SK-N-SH (cell line): ENCODE data around the gene ZNF662. TPM values are rescaled to one million over a fixed set of nuclear protein-coding genes. Genes with fewer than 3 reads are reported as not detected.

ENCODE experiments used
- CTCF ChIA-PET: fragments of 300-600, 350-600 bp; formaldehyde crosslinking; extraction: SDS; loops from one replicate; lab custom pipeline; 2021; lab: Yijun Ruan, JAX
- POLR2A ChIA-PET: fragments of 350-600 bp; sonication (Branson Sonifier 250); formaldehyde crosslinking; extraction: SDS; loops from one replicate; lab custom pipeline; 2020; ENCODE audit warnings: antibody characterized with exemption, inconsistent platforms; lab: Yijun Ruan, JAX
- DNase-seq: peaks from one replicate; pipeline ENCODE4 v3.0.0; 2012
- H2AFZ ChIP-seq: fragments of 200-600 bp; sonication (generic); 2 replicates; pipeline ENCODE4 v1.8.1; 2016; ENCODE audit warnings: antibody characterized with exemption, mild to moderate bottlenecking, low read depth
- H3F3A ChIP-seq: fragments of 200-600 bp; sonication (generic); replicated peaks from 2 replicates; pipeline ENCODE3; 2016; ENCODE audit warnings: antibody characterized with exemption, mild to moderate bottlenecking; ENCODE audit not compliant: insufficient read depth
- H3K27ac ChIP-seq, 2 experiments: fragments of 200-500 bp in 1 of 2; fragments of 200-600 bp in 1 of 2; sonication (Bioruptor generic) in 1 of 2; sonication (generic), shearing (Covaris generic) in 1 of 2; 2 replicates each; pipeline versions ENCODE4 v1.5.1 to v1.6.1; 2014 to 2016; ENCODE audit warnings: low read depth in 2 of 2, inconsistent platforms in 1 of 2, low read length in 1 of 2, mild to moderate bottlenecking in 1 of 2, mixed read lengths in 1 of 2
- H3K27me3 ChIP-seq: fragments of 200-600 bp; sonication (generic), shearing (Covaris generic); 2 replicates; pipeline ENCODE4 v1.6.1; 2016; ENCODE audit warnings: mixed run types; ENCODE audit not compliant: insufficient read depth
- H3K36me3 ChIP-seq, 2 experiments: fragments of 200-500 bp in 1 of 2; fragments of 200-600 bp in 1 of 2; sonication (Bioruptor generic) in 1 of 2; sonication (generic) in 1 of 2; replicated peaks in 1 of 2; 2 replicates each; pipeline versions ENCODE3 to v1.5.1; 2014 to 2016; ENCODE audit warnings: low read length in 1 of 2, mild to moderate bottlenecking in 1 of 2; ENCODE audit not compliant: insufficient read depth in 2 of 2, control insufficient read depth in 1 of 2
- H3K4me1 ChIP-seq, 2 experiments: fragments of 200-500 bp in 1 of 2; fragments of 200-600 bp in 1 of 2; sonication (Bioruptor generic) in 1 of 2; sonication (generic), shearing (Covaris generic) in 1 of 2; 2 replicates each; pipeline versions ENCODE4 v1.5.1 to v1.6.1; 2014 to 2016; ENCODE audit warnings: low read depth in 1 of 2, low read length in 1 of 2, mixed run types in 1 of 2; ENCODE audit not compliant: insufficient read depth in 2 of 2, control insufficient read depth in 1 of 2
- H3K4me2 ChIP-seq: fragments of 200-600 bp; sonication (generic), shearing (Covaris generic); 2 replicates; pipeline ENCODE4 v1.6.1; 2017; ENCODE audit warnings: mixed run types
- H3K4me3 ChIP-seq, 2 experiments: fragments of 200-500 bp in 1 of 2; fragments of 200-600 bp in 1 of 2; sonication (Bioruptor generic) in 1 of 2; sonication (generic), shearing (Covaris generic) in 1 of 2; 2 replicates each; pipeline versions ENCODE4 v1.5.1 to v1.8.1; 2014 to 2016; ENCODE audit warnings: low read depth in 2 of 2, inconsistent platforms in 1 of 2, low read length in 1 of 2, mild to moderate bottlenecking in 1 of 2, mixed read lengths in 1 of 2, moderate library complexity in 1 of 2
- H3K79me2 ChIP-seq: fragments of 200-600 bp; sonication (generic); 2 replicates; pipeline ENCODE4 v1.8.1; 2017; ENCODE audit warnings: mild to moderate bottlenecking; ENCODE audit not compliant: insufficient read depth
- H3K9ac ChIP-seq: fragments of 200-600 bp; sonication (generic); 2 replicates; pipeline ENCODE4 v1.6.1; 2017; ENCODE audit warnings: mixed run types
- H3K9me2 ChIP-seq: fragments of 200-600 bp; sonication (generic); 2 replicates; pipeline ENCODE4 v1.6.1; 2017; ENCODE audit warnings: mixed run types
- H3K9me3 ChIP-seq: fragments of 200-600 bp; sonication (generic); 2 replicates; pipeline ENCODE4 v1.6.1; 2017; ENCODE audit warnings: mixed run types, mild to moderate bottlenecking, moderate library complexity
- H4K20me1 ChIP-seq: fragments of 200-600 bp; sonication (generic); 2 replicates; pipeline ENCODE4 v1.6.1; 2017; ENCODE audit warnings: mild to moderate bottlenecking, mixed run types; ENCODE audit not compliant: insufficient read depth
- FOSL2 ChIP-seq: IDR thresholded peaks from 2 replicates; pipeline ENCODE4 v1.4.0; 2012; ENCODE audit warnings: low read depth, mild to moderate bottlenecking, moderate library complexity, borderline replicate concordance
- FOXM1 ChIP-seq: IDR thresholded peaks from 2 replicates; pipeline ENCODE4 v1.4.0; 2012; ENCODE audit warnings: low read depth, mild to moderate bottlenecking
- MEF2A ChIP-seq: IDR thresholded peaks from 2 replicates; pipeline ENCODE4 v1.4.0; 2012; ENCODE audit warnings: low read depth, borderline replicate concordance
- NRF1 ChIP-seq: IDR thresholded peaks from 2 replicates; pipeline ENCODE4 v1.6.1; 2012; ENCODE audit warnings: low read depth, mild to moderate bottlenecking, low read length
- TAF1 ChIP-seq: IDR thresholded peaks from 2 replicates; pipeline ENCODE4 v1.6.1; 2012; ENCODE audit warnings: low read depth, mild to moderate bottlenecking, low read length, moderate library complexity, borderline replicate concordance
- USF2 ChIP-seq: fragments of 150-350 bp; IDR thresholded peaks from 2 replicates; pipeline ENCODE4 v1.6.1; 2017; ENCODE audit warnings: antibody characterized with exemption, low read length, low read depth, borderline replicate concordance
- YY1 ChIP-seq: IDR thresholded peaks from 2 replicates; pipeline ENCODE4 v1.4.0; 2012; ENCODE audit warnings: low read depth, mild to moderate bottlenecking
- WGBS: methylation state at CpG from one replicate; pipeline ENCODE4 v1.1.6; 2017; ENCODE audit warnings: low lambda C conversion rate; 5-methylcytosine and 5-hydroxymethylcytosine counted together
- polyA plus RNA-seq, 3 experiments: library from polyadenylated mRNA; depleted of rRNA; stranded (reverse); fragments of >200 nt; gene quantifications; 2 replicates each; pipeline ENCODE4 v1.2.3, GENCODE V29; 2012

The ZNF662 gene
- polyA plus RNA-seq (2012; rRNA removed), result 0.30 and 0.44 TPM in 2 replicates
- 0.18 and 0.28 TPM in 2 replicates for polyA plus RNA-seq (2012; cell fraction: cytosol; rRNA removed)
- 1.5 and 1.7 TPM in 2 replicates for polyA plus RNA-seq (2012; cell fraction: nucleus; rRNA removed)

- Histone ChIP-seq H3K27ac (no peak within 1 kb of the TSS), H3K4me3 (peak within 1 kb of the TSS in 1 of 2 experiments; percentile 43; a peak in 2 of 4 replicates)
- TF ChIP-seq FOXM1 (no peak), FOSL2 (no peak), TAF1 (no peak)
- TF ChIP-seq, all 33 proteins: peak for 0
- H3K4me1 ChIP-seq, result peaks cover 0 to 8% of the 10 kb centered on the region in 2 experiments; a peak in 2 of 4 replicates
- H3K36me3 ChIP-seq, result no peaks in the 10 kb centered on the region
- H3K4me2 ChIP-seq, result no peak within 1 kb of the TSS
- peak; percentile 88 for DNase-seq
- no peaks in the 10 kb centered on the region for H3K9me3 ChIP-seq
- no peaks in the 10 kb centered on the region; the same call in 1 of the 2 replicates for H3K27me3 ChIP-seq
- no peaks in the 10 kb centered on the region for H3K9me2 ChIP-seq
- no peaks in the 10 kb centered on the region for H4K20me1 ChIP-seq
- H3F3A ChIP-seq, result no peaks in the 10 kb centered on the region
- no peak within 1 kb of the TSS for H3K9ac ChIP-seq
- CTCF ChIA-PET, result no interaction called here
- POLR2A ChIA-PET, result interaction anchor here (0.6 to 1.3 kb wide), 3 partner anchors 28 to 306 kb away, joined by 3 to 4 read pairs (median 3); partner anchors contain the start of gene NKTR
- no peaks in the 10 kb centered on the region for H3K79me2 ChIP-seq
- H2AFZ ChIP-seq, result no peak within 1 kb of the TSS; the same call in 1 of the 2 replicates
- WGBS, result 18% methylated on average over 31 of the region's 59 CpGs
These were observed at the start of gene ZNF662 for GRCh38 chr3:42906070-42906847. TSS of gene ZNF662 (plus strand) at chr3:42906142. CDS start at chr3:42908115, 1,973 bp downstream.

- H2AFZ ChIP-seq, result no peak overlapping the region
- H3K9me2 ChIP-seq, result no peaks in the 10 kb centered on the region
- H3K4me1 ChIP-seq, result peaks cover 0 to 11% of the 10 kb centered on the region in 2 experiments; a peak in 1 of 4 replicates
- no peaks in the 10 kb centered on the region for H3F3A ChIP-seq
- CTCF ChIA-PET, result interaction anchor here (1.4 to 1.9 kb wide), 2 partner anchors 17 to 25 kb away, joined by 4 to 6 read pairs; no protein-coding TSS in a partner anchor
- H3K4me3 ChIP-seq, result no peak overlapping the region
- H3K4me2 ChIP-seq, result no peak overlapping the region
- no peak overlapping the region for H3K9ac ChIP-seq
- no peak for DNase-seq
- POLR2A ChIA-PET, result no interaction called here
- TF ChIP-seq FOSL2, result no peak
- no peak for TF ChIP-seq TAF1
- TF ChIP-seq USF2, result no peak
- no peak for TF ChIP-seq MEF2A
- TF ChIP-seq FOXM1, result no peak
- TF ChIP-seq YY1, result no peak
- no peak for TF ChIP-seq NRF1
- H4K20me1 ChIP-seq, result no peaks in the 10 kb centered on the region
- WGBS, result 60% methylated on average over 3 of the region's 3 CpGs
- H3K79me2 ChIP-seq, result no peaks in the 10 kb centered on the region
- H3K27me3 ChIP-seq, result peaks cover 8% of the 10 kb centered on the region; the same call in 1 of the 2 replicates
- H3K9me3 ChIP-seq, result no peaks in the 10 kb centered on the region
- H3K27ac ChIP-seq, result no peak overlapping the region
- H3K36me3 ChIP-seq, result no peaks in the 10 kb centered on the region
These were observed 49.4 kb upstream of the ZNF662 start for GRCh38 chr3:42856544-42856943.
